GM18520 (cell line): ENCODE data around the gene EMSY.

Experiments used
- ATAC-seq: cut with Tn5 transposase; IDR thresholded peaks from one replicate; pipeline ENCODE4 v1.9.1; 2021; ENCODE audit not compliant: unreplicated experiment

Gene EMSY

GRCh38 chr11:76512851-76513653 lies 68.2 kb downstream of the EMSY start:
- ATAC-seq: no peak

GRCh38 chr11:76513654-76514034 lies 68.8 kb downstream of the EMSY start:
- no peak for ATAC-seq

GRCh38 chr11:76515494-76515893 lies 70.7 kb downstream of the EMSY start:
- ATAC-seq: no peak

- no peak for ATAC-seq
Observed at GRCh38 chr11:76523147-76523546, 78.3 kb downstream of the EMSY start.

- no peak for ATAC-seq
Observed at GRCh38 chr11:76523786-76524436, 79.1 kb downstream of the EMSY start.

- no peak for ATAC-seq
Observed at GRCh38 chr11:76524461-76524860, 79.6 kb downstream of the EMSY start.

- no peak for ATAC-seq
Observed at GRCh38 chr11:76524919-76525318, 80.1 kb downstream of the EMSY start.

- ATAC-seq: no peak
Observed at GRCh38 chr11:76526878-76527277, 82.1 kb downstream of the EMSY start.

- ATAC-seq: no peak
Observed at GRCh38 chr11:76542436-76542835, 97.6 kb downstream of the EMSY start.

- ATAC-seq: no peak
Observed at GRCh38 chr11:76543006-76543703, 98.3 kb downstream of the EMSY start.

GRCh38 chr11:76550781-76551180 lies 106.0 kb downstream of the EMSY start:
- ATAC-seq: no peak

GRCh38 chr11:76551400-76551799 lies 106.6 kb downstream of the EMSY start:
- no peak for ATAC-seq

GRCh38 chr11:76552987-76553386 lies 108.2 kb downstream of the EMSY start:
- no peak for ATAC-seq

- ATAC-seq: no peak
Observed at GRCh38 chr11:76553554-76554476, 109.0 kb downstream of the EMSY start.

GRCh38 chr11:76554767-76555166 lies 109.9 kb downstream of the EMSY start:
- no peak for ATAC-seq

GRCh38 chr11:76557466-76557865 lies 112.6 kb downstream of the EMSY start:
- no peak for ATAC-seq

GRCh38 chr11:76558473-76558872 lies 113.7 kb downstream of the EMSY start:
- ATAC-seq: no peak

- no peak for ATAC-seq
Observed at GRCh38 chr11:76558891-76559290, 114.1 kb downstream of the EMSY start.

GRCh38 chr11:76559346-76559745 lies 114.5 kb downstream of the EMSY start:
- no peak for ATAC-seq

GRCh38 chr11:76560219-76560618 lies 115.4 kb downstream of the EMSY start:
- no peak for ATAC-seq

- no peak for ATAC-seq
Observed at GRCh38 chr11:76561245-76561644, 116.4 kb downstream of the EMSY start.
